Uterus (tissue), 4 donors: ENCODE data around the gene PJA1. TPM values are rescaled to one million over a fixed set of nuclear protein-coding genes. Genes with fewer than 3 reads are reported as not detected.

Experiments
- DNase-seq, 2 donors: peaks; one replicate each; pipeline ENCODE4 v3.0.0-alpha.2; 2019 to 2020
- H3K27ac ChIP-seq, 2 donors: fragments of 200-600 bp; sonication (generic); 1 replicate in 1 of 2; 2 replicates in 1 of 2; pipeline ENCODE4 v1.5.1; 2016 to 2018
- H3K27me3 ChIP-seq, 2 donors: fragments of 200-600 bp; sonication (generic); one replicate each; pipeline ENCODE4 v1.5.1; 2018 to 2019; ENCODE audit warnings: control low read depth in 1 of 2
- H3K36me3 ChIP-seq, 2 donors: fragments of 200-600 bp; sonication (generic); one replicate each; pipeline ENCODE4 v1.5.1; 2019; ENCODE audit warnings: control low read depth in 1 of 2
- H3K4me1 ChIP-seq, 2 donors: fragments of 200-600 bp; sonication (generic); one replicate each; pipeline ENCODE4 v1.5.1; 2018 to 2019; ENCODE audit warnings: control low read depth in 1 of 2
- H3K4me3 ChIP-seq, 2 donors: fragments of 200-600 bp; sonication (generic); 1 replicate in 1 of 2; 2 replicates in 1 of 2; pipeline ENCODE4 v1.5.1; 2018 to 2019; ENCODE audit warnings: mild to moderate bottlenecking in 1 of 2
- H3K9me3 ChIP-seq, 2 donors: fragments of 200-600 bp; sonication (generic); one replicate each; pipeline ENCODE4 v1.5.1; 2019; ENCODE audit warnings: control low read depth in 1 of 2
- POLR2A ChIP-seq, 2 donors: fragments of 450-650 bp; IDR thresholded peaks; one replicate each; pipeline ENCODE4 v1.6.1; 2016; ENCODE audit warnings: antibody characterized with exemption in 2 of 2, mild to moderate bottlenecking in 1 of 2, moderate library complexity in 1 of 2
- intact Hi-C: fragments of 100-400 bp; cut with DNase I; formaldehyde crosslinking; loops from one replicate; pipeline ENCODE4 v1.15.1; 2023; ENCODE audit warnings: low total_unique reads
- total RNA-seq, 4 donors: library from RNA; depleted of rRNA in 3 of 4; stranded (reverse); fragments of >200 nt in 3 of 4; gene quantifications; one replicate each; pipeline versions ENCODE4 v1.1.0 to v1.2.4, GENCODE V29; 2014 to 2023
- TF ChIP-seq, protein P1 (sequence below), 4 experiments: fragments of 200-600 bp in 2 of 4; fragments of 450-650 bp in 2 of 4; sonication (generic) in 2 of 4; IDR thresholded peaks; one replicate each; pipeline ENCODE4 v1.5.1; 2016 to 2019; ENCODE audit warnings: antibody characterized with exemption in 4 of 4, mild to moderate bottlenecking in 2 of 4, moderate library complexity in 1 of 4
- donor health status: DM: yes; HTN: yes; CAD: no.

Gene PJA1, protein sequence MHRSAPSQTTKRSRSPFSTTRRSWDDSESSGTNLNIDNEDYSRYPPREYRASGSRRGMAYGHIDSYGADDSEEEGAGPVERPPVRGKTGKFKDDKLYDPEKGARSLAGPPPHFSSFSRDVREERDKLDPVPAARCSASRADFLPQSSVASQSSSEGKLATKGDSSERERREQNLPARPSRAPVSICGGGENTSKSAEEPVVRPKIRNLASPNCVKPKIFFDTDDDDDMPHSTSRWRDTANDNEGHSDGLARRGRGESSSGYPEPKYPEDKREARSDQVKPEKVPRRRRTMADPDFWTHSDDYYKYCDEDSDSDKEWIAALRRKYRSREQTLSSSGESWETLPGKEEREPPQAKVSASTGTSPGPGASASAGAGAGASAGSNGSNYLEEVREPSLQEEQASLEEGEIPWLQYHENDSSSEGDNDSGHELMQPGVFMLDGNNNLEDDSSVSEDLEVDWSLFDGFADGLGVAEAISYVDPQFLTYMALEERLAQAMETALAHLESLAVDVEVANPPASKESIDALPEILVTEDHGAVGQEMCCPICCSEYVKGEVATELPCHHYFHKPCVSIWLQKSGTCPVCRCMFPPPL
- 10 to 100 TPM in 3 of 4 donors, 1 to 10 TPM in 1; 9.7 to 68.0 (median 26.1) TPM for total RNA-seq

DNA sequence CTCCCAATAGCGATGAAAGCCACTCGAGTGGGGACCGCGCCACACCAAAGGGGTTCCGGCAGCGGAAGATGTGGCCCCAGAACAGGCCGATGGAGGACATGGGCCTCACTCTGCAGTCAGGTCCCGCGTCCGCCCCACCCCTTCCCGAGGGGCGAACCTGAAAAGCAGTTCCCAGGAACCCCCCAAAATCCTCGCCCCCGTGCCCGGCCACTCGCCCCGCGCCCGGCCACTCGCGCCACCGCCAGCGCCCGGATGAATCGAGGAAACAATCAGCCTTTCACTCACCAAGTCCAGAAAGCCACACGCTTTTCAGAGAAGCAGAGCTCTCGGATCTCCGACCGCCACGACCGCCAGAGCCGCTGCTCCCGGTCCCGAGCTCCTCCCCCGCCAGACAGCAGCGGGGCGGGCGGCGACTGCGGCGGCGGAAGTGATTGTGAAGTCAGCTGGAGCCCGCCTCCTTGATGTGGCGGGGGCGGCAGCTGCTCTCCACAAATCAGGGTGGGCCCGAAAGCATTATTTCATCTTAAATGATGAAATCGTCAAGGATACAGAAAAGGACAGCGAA, at the start of gene PJA1:
PJA1 (minus strand) TSS at position 367 of the 565 bp plus-strand sequence. CDS start 2,380 bp downstream, outside the sequence.
- Histone ChIP-seq H3K9me3 (no peaks in the 10 kb centered on the region), H3K27me3 (no peaks in the 10 kb centered on the region), H3K36me3 (no peaks in the 10 kb centered on the region), H3K27ac (peak within 1 kb of the TSS; percentile 77 to 83), H3K4me1 (no peaks in the 10 kb centered on the region), H3K4me3 (peak within 1 kb of the TSS; percentile 54 to 59)
- TF ChIP-seq POLR2A (IDR thresholded peaks at IDR 0.05) = peak; percentile 56 to 69
- TF ChIP-seq, protein P1, sequence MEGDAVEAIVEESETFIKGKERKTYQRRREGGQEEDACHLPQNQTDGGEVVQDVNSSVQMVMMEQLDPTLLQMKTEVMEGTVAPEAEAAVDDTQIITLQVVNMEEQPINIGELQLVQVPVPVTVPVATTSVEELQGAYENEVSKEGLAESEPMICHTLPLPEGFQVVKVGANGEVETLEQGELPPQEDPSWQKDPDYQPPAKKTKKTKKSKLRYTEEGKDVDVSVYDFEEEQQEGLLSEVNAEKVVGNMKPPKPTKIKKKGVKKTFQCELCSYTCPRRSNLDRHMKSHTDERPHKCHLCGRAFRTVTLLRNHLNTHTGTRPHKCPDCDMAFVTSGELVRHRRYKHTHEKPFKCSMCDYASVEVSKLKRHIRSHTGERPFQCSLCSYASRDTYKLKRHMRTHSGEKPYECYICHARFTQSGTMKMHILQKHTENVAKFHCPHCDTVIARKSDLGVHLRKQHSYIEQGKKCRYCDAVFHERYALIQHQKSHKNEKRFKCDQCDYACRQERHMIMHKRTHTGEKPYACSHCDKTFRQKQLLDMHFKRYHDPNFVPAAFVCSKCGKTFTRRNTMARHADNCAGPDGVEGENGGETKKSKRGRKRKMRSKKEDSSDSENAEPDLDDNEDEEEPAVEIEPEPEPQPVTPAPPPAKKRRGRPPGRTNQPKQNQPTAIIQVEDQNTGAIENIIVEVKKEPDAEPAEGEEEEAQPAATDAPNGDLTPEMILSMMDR (IDR thresholded peaks at IDR 0.05) = no peak
- intact Hi-C loops = no loop called here
- peak; percentile 73 to 77 for DNase-seq

DNA sequence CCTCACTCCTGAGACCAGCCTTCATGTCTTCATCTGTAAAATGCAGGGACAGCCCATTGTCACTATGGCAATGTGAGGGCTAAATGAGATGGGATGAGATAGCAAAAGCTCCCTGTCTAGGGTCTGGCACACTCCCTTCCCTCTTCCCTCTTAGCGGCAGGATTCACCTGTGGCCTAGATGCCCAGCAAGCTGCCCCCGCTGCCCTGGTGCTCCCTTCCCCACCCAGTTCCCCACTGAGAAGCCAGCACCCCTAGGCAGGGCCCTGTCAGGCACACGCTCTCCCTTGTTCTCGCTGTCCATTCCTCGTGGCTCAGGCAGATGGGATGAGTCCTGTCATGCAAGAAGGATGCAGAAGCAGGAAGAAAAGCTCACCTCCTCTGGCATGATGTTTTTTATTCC, 49.2 kb upstream of the PJA1 start:
- Histone ChIP-seq H3K4me3 (no peak overlapping the region), H3K27ac (no peak overlapping the region), H3K36me3 (no peaks in the 10 kb centered on the region), H3K9me3 (no peaks in the 10 kb centered on the region), H3K4me1 (no peaks in the 10 kb centered on the region), H3K27me3 (no peaks in the 10 kb centered on the region)
- DNase-seq = no peak
- intact Hi-C loops = no loop called here
- TF ChIP-seq, protein P1 (IDR thresholded peaks at IDR 0.05) = no peak
- TF ChIP-seq POLR2A (IDR thresholded peaks at IDR 0.05) = no peak

DNA sequence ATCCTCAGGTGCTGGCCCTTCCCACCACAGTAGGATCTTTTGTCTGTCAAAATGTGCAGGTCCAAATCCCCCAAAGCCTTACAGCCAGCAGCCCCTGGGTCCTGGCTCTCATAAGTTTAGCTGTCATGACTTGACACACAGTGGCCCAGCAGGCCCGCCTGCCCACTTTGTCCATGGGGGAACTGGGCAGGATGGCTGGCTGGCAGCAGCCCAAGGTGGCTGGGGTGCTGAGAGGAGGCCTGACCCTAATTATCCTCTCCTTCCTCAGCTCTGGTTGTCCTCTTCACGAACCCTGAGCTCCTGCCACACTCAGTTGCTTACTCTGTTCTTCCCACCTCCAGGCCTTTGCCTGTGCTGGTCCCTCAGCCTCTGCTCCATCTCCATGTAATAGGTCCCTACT, 46.4 kb upstream of the PJA1 start:
- Histone ChIP-seq H3K9me3 (no peaks in the 10 kb centered on the region), H3K27ac (no peak overlapping the region), H3K36me3 (no peaks in the 10 kb centered on the region), H3K4me1 (no peaks in the 10 kb centered on the region), H3K4me3 (no peak overlapping the region), H3K27me3 (no peaks in the 10 kb centered on the region)
- intact Hi-C loops = no loop called here
- TF ChIP-seq, protein P1 (IDR thresholded peaks at IDR 0.05) = no peak
- no peak for TF ChIP-seq POLR2A (IDR thresholded peaks at IDR 0.05)
- DNase-seq = no peak

DNA sequence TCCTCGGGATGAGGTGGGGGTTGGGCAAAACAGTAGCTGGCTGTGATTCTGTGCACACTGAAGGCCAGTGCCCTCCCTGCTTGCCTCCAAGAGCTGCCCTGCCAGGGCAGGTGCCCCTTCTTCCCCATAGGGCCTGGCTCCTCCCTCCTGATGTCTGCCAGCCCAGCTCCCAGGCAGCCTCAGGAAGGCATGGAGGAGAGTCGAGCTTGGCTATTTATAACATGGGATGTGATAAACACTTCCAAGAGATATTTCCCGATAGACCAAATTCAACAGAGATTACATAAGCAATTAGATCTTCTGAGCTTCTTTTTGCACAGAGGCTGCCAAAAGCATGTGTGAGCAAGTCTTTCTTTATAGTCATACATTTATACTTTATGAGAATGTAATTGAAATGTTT, 45.3 kb upstream of the PJA1 start:
- H3K36me3 ChIP-seq = no peaks in the 10 kb centered on the region
- no peaks in the 10 kb centered on the region for H3K4me1 ChIP-seq
- no peak overlapping the region for H3K4me3 ChIP-seq
- H3K9me3 ChIP-seq = no peaks in the 10 kb centered on the region
- H3K27me3 ChIP-seq = no peaks in the 10 kb centered on the region
- no peak overlapping the region for H3K27ac ChIP-seq
- TF ChIP-seq, protein P1 (IDR thresholded peaks at IDR 0.05) = no peak
- no peak for TF ChIP-seq POLR2A (IDR thresholded peaks at IDR 0.05)
- DNase-seq = no peak
- intact Hi-C loops = no loop called here

DNA sequence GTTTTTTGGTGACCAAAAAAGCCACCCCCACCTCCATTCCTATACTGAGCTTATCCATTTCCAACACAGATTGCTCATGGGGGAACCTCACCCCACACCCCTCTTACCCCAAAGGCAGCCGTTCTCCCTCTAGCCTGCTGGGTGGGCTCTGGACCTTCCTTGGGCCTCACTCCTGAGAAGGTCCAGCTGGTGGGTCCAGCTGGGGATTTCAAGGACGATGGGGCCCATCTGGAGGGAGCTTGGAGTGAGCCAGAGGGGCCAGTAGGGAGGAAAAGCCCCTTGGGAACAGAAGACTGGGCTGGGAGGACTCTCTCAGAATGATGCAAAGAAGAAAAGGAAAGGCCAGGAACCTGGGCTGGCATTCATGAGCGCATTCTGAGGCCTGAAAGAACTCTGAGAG, 42.0 kb upstream of the PJA1 start:
- Histone ChIP-seq H3K9me3 (no peaks in the 10 kb centered on the region), H3K36me3 (no peaks in the 10 kb centered on the region), H3K4me3 (no peak overlapping the region), H3K4me1 (no peaks in the 10 kb centered on the region), H3K27ac (no peak overlapping the region), H3K27me3 (no peaks in the 10 kb centered on the region)
- TF ChIP-seq POLR2A (IDR thresholded peaks at IDR 0.05) = no peak
- TF ChIP-seq, protein P1 (IDR thresholded peaks at IDR 0.05) = no peak
- DNase-seq = no peak
- intact Hi-C loops = no loop called here
